UCSD-AML1 (cell line): Measurements from ENCODE around the gene SAMD13.
"Not testable (repeated sequence)": the region's sequence is repeated elsewhere in the genome, so short reads cannot be mapped to it uniquely, and the experiment has no call there.

Experiments
- DNase-seq: peaks from one replicate; lab custom pipeline; 2025; ENCODE audit not compliant: unreplicated experiment; lab: John Stamatoyannopoulos, UW

SAMD13 gene

DNA sequence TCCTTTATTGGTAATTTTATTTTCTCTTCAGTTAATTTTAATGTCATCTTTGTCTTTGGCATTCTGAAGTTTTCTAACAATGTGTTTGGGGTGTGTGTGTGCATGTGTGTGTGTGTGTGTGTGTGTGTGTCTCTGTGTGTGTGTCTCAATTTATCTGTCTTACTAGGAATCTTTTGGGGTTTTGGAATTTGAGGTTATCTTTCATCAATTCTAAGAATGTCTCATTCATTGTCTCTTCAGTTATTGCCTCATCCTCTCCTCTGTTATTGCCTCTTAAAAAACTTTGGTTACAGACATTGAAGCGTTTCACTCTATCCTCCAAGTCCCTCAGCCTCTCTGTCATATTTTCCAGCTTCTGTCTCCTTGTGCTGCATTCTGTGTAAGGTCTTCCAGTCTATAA is 18.1 kb upstream of the SAMD13 start:
- no peak for DNase-seq

GRCh38 chr1:84286071-84286470 is 15.4 kb upstream of the SAMD13 start:
- no peak for DNase-seq

GRCh38 chr1:84287389-84287788 is 14.1 kb upstream of the SAMD13 start:
- not testable (repeated sequence) for DNase-seq

DNA sequence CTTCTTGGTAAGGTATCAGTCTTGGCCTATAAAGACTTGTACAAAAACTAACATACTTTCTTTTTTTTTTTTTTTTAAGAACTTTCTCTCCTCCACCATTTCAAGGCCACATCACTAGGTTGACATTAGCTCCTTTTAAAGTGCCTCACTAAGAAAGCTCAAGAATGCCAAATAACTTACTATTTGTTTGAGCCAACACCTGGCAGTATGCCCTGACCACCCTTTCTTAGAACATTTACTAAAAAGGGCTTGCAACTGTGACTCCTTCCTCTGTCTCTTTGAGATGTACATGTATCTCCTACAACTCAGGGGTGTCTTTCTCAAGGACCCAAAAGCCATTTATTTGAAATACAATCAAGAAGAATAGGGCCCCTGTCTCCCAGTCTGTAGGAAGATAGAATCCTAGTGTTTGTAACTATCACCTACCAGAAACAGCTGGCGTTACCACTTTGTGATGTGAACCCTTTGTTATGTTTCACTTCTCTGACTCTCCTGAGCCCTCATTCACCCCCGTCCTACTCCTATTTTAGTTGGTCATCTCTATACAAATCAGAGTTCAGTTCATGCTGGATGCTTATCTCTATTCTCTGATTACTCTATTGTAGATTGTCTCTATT is 12.2 kb upstream of the SAMD13 start:
- no peak for DNase-seq

GRCh38 chr1:84291882-84292655 is 9.4 kb upstream of the SAMD13 start:
- no peak for DNase-seq

- no peak for DNase-seq
Observed at GRCh38 chr1:84293766-84294165, 7.7 kb upstream of the SAMD13 start.

GRCh38 chr1:84294751-84295150 is 6.8 kb upstream of the SAMD13 start:
- DNase-seq = no peak

- DNase-seq = no peak
Observed at GRCh38 chr1:84297546-84298244, 3.8 kb upstream of the SAMD13 start.

GRCh38 chr1:84298328-84298683 is 3.2 kb upstream of the SAMD13 start:
- DNase-seq = peak; percentile 78

DNA sequence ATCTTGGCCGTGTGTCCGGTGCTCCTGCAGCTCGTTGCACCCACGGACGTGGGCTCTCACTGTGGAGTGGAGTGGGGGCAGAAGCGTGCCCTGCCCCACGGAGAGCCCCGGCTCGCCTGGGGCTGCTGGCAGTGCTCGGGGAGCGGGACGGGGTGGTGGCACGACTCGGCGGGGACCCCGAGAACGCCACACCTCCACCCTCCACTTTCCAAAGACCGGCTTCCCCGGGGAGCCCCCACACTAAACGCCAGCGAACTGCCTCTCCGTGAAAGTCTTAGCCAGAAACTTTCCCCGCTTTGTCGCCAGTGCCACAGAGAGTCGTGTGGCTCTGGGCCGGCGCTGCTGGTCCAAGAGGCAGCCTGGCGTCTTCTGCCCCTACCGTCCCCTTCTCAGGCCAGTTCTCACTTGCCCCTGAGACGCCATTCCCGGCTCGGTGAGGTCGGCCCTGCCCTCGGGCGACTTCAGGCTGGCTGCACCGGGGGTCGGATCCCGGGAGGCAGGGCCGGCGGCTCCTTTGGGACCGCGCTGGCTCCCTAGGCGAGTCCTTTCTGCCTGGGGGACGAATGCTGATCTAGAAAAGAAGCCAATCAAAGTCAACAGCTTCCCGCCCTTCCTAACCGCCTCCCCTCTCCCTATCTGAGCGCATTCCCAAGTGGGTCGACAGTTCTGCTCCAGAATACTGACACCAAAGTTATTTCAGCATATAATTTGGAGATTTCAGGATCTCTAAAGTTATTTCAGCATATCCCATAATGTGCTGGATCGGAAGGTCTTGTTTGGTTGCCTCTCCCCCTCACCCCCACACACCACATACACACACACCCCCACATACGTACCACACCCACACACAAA is 2.6 kb upstream of the SAMD13 start:
- peak; percentile 65 for DNase-seq

DNA sequence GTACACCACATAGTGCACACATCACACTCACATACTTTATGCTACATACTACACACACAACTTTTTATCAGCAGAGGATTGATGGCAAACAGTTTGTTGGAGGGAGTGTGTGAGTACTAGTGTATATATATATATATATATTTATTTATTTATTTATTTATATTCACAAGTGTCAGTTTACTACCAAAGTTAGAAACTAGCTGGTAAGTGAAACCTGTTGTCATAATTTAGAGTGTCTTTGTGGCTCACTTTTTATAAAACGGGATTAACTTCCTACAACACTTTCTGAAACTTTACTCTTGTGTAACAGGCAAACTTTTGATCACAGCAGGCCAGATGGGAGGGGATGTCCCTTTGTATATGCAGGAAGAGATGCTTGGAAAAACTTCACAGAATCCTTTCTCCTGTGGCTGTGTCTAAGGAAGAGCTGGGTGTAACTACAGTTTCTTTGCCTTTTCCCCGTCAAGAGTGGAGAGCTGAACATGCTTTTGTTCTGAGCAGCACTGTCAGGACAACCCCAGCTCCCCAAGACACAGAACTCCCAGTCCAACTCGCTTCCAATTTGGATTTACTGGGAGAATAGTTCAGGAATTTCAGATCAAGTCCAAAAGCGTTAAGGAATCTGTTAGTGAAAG is 1.9 kb upstream of the SAMD13 start:
- DNase-seq = no peak

DNA sequence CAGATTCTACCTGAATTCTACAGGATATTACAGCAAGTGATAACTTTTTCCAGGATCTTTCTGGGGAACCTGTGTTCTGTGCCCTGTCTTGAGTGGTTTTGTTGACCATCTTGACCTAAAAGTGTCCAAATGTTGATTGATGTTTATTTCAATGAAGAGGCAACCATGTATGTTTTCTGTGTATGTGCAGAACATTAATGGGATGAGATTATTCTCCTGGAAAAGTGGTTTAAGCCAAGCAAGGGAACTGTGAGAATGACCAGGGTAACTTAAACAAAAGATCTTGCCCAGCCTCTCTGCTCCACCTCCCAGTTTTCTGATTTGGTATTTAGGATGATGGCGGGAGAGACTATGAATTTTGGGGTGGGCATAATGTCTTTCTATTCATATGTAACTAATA is 1.0 kb upstream of the SAMD13 start:
- no peak for DNase-seq

DNA sequence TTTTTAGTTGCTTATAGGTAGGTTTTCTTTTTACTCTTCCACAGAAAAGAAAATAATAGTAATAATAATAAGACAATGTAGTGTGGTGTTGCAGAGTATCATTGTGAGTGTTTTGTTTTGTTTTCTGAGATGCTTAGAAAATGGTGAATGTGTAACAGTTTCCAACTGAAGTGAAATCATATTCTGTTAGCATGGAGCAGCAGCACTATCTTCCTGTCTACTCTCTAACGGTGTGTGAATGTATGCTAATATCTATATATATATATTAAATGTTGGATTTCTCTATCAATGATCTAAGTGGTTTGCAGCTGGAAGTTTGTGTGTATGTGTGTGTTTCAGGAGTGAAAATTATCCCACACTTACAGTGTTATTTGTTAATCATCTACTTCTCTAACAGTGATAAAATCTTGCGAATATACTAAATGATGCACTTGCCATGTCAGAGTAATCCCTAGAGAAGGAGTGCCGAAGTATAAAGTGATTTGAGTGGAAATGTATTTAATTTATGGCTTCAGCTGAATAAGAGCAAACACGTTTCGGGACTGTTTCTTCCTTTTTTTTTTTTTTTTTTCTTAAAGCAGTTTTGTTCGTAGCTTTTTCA is 377 bp downstream of the SAMD13 start:
- DNase-seq = no peak

- DNase-seq = no peak
Observed at GRCh38 chr1:84303314-84303830, 1.9 kb downstream of the SAMD13 start.

GRCh38 chr1:84307398-84307797 is 5.9 kb downstream of the SAMD13 start:
- no peak for DNase-seq

- DNase-seq = no peak
Observed at GRCh38 chr1:84311296-84311695, 9.8 kb downstream of the SAMD13 start.

DNA sequence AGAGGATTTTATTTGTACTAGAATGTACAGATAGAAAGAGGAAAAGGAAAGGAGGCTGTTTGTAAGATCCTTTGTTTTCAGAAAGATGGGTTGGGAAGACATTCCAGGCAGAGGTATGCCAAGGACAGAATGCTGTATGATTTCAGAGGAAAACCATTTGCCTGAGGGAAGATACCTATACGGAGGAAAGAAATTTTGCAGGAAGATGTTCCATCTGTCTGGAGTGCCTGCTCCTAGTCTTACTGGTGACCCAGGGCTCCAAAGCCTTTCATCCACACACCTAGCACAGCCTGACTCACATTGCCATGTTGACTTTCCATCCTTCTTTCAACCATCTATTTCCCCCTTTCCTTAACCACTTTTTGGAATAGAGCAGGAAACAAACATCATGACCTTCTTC is 18.2 kb downstream of the SAMD13 start:
- DNase-seq = no peak

- no peak for DNase-seq
Observed at GRCh38 chr1:84327830-84328229, 26.3 kb downstream of the SAMD13 start.

- no peak for DNase-seq
Observed at GRCh38 chr1:84330125-84330984, 28.8 kb downstream of the SAMD13 start.
